ENCODE results near the gene NCKAP5L.

NCKAP5L gene

DNA sequence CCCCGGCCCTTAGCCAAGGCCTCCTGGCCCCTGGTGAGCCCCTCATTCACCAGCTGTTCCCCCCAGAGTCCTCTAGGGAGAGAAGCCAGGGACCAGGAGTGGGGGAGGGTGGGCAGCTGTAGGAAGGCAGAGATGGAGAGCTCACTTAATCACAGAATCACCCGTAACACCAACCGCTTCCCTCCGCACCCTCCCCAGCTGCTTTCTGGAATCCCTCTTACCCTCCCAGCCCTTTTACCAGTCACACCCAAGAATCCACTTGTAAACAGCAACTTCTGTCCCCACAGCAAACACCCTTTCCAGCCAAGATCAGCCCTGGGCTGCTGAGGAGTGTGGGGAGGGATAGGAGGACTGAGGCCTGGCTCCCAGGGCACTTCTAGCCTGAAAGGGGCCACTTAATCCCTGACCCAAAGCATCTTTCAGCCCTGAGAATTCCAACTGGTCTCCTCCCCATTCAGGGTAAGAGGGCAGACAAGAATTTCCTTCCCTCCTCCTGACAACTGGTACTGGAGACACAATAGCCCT, 18.8 kb downstream of the NCKAP5L start:
- Histone ChIP-seq H3K27me3 (no peaks in the 10 kb centered on the region), H3K36me3 (peaks cover 15 to 48% (median 25%) of the 10 kb centered on the region in 11 experiments; a peak in 21 of 22 replicates), H3K4me3 (peak overlapping the region in 7 of 10 experiments; percentile 18 to 47 (median 31); a peak in 10 of 20 replicates), H3K4me1 (peaks cover 53 to 62% (median 57%) of the 10 kb centered on the region in 10 experiments), H3K9ac (peak overlapping the region; percentile 29 to 80 (median 65); a peak in 19 of 22 replicates), H4K20me1 (peaks cover 0 to 85% (median 41%) of the 10 kb centered on the region in 11 experiments; a peak in 16 of 22 replicates), H3K9me3 (replicated peaks in 1 of 11) (no peaks in the 10 kb centered on the region), H3K4me2 (peak overlapping the region; percentile 70 to 97 (median 92)), H3K27ac (peak overlapping the region in 10 of 11 experiments; percentile 28 to 88 (median 76); a peak in 20 of 22 replicates)
- TF ChIP-seq Cebpa-rat (IDR thresholded peaks at IDR 0.05) = no peak

DNA sequence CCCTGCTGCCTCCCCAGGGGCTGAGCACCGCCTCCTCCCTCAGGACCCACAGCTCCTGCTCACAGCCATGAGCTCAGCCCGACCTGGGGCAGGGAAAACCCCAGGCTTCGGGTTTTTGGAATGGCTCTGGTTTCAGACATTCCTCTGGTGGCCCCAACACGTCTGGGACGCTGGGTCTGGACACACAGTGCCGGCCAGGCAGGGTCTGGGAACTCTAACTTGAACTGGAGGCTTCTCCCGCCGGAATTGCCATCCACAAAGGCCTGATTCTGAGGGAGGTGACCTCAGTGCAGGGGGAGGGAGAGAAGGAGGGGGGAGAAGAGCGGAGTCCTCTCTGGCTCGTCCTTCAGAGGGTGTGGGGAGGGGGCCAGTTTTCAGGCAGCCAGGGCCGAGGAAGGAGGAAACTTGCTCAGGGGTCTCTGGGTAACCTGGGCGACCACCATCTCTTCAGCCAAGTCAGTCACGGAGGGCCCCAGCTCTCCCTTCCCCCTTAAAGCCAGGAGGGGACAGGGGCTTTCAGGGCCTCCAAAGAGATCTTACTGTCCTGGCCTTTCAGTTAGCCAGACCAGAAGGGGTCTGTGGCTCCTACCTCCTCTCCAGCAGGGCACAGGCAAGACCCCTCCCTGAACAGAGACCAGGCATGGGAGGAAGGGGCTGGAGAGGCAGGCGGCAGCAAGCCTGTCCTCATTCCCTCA, 19.4 kb downstream of the NCKAP5L start:
- Histone ChIP-seq H3K36me3 (peaks cover 20 to 51% (median 29%) of the 10 kb centered on the region in 11 experiments), H3K27ac (peak overlapping the region in 10 of 11 experiments; percentile 28 to 88 (median 76); a peak in 20 of 22 replicates), H3K27me3 (no peaks in the 10 kb centered on the region), H3K4me3 (peak overlapping the region in 5 of 10 experiments; percentile 1 to 47 (median 32); a peak in 5 of 20 replicates), H3K9ac (peak overlapping the region; percentile 29 to 80 (median 65); a peak in 19 of 22 replicates), H4K20me1 (peaks cover 0 to 91% (median 42%) of the 10 kb centered on the region in 11 experiments; a peak in 16 of 22 replicates), H3K4me1 (peaks cover 55 to 63% (median 59%) of the 10 kb centered on the region in 10 experiments), H3K9me3 (replicated peaks in 1 of 11) (no peaks in the 10 kb centered on the region), H3K4me2 (peak overlapping the region; percentile 70 to 97 (median 92))
- no peak for TF ChIP-seq Cebpa-rat (IDR thresholded peaks at IDR 0.05)

DNA sequence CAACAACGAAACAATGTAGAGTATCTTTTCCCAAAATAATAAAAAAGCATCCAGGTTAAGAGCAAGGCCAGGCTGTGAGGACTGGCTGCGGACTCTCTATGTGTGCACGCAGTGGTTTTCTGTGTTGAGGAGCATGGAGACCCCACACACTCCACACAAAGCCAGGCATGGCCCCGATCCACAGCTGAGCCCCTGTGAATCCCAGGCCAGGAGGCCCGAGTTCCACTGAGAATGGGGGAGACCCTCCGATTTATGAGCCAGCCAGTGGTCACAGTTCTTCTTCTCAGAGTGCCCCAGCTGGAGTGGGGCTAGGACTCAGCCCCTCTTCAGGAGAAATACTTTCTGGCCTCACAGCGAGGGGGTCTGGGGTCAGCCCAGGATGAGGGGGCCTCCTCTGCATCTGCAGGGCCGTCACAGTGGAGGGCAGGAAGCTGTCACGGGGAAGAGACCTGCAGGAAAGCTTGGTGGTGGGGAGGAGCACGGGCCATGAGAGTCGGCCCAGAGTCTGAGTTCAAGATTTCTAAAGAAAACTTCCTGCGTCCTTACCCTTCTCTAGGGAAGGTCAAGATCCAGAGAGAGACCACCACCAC, 20.1 kb downstream of the NCKAP5L start:
- H3K27ac ChIP-seq = peak overlapping the region in 9 of 11 experiments; percentile 58 to 88 (median 76); a peak in 18 of 22 replicates
- TF ChIP-seq Cebpa-rat (IDR thresholded peaks at IDR 0.05) = no peak
- H3K4me1 ChIP-seq = peaks cover 49 to 71% (median 62%) of the 10 kb centered on the region in 10 experiments
- peaks cover 27 to 54% (median 31%) of the 10 kb centered on the region in 11 experiments for H3K36me3 ChIP-seq
- peaks cover 0 to 93% (median 43%) of the 10 kb centered on the region in 11 experiments; a peak in 17 of 22 replicates for H4K20me1 ChIP-seq
- H3K4me2 ChIP-seq = peak overlapping the region; percentile 70 to 97 (median 92)
- peak overlapping the region; percentile 29 to 80 (median 65); a peak in 18 of 22 replicates for H3K9ac ChIP-seq
- H3K9me3 ChIP-seq (replicated peaks in 1 of 11) = no peaks in the 10 kb centered on the region
- no peaks in the 10 kb centered on the region for H3K27me3 ChIP-seq
- H3K4me3 ChIP-seq = peak overlapping the region in 2 of 10 experiments; percentile 10 to 32; a peak in 1 of 20 replicates

DNA sequence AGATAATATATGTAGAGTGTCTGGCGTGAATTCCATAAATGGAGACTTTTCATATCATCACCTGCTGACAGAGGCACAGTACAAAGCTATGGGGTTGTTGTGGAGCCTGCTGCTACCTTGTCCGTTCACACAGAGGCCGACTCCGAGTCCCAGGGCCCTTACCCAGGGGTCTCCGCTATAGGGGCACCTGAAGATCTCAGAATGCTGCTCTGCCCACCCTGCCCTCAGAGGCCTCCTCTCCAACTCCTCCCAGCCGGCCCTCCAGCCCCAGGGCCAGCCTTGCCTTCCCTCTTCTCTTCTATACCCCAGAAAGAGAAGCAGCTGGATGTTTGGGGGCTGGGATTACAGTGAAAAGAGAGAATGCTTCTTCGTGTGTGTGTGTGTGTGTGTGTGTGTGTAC, 21.3 kb downstream of the NCKAP5L start:
- H3K9ac ChIP-seq = peak overlapping the region in 3 of 11 experiments; percentile 6 to 30 (median 14); a peak in 2 of 22 replicates

DNA sequence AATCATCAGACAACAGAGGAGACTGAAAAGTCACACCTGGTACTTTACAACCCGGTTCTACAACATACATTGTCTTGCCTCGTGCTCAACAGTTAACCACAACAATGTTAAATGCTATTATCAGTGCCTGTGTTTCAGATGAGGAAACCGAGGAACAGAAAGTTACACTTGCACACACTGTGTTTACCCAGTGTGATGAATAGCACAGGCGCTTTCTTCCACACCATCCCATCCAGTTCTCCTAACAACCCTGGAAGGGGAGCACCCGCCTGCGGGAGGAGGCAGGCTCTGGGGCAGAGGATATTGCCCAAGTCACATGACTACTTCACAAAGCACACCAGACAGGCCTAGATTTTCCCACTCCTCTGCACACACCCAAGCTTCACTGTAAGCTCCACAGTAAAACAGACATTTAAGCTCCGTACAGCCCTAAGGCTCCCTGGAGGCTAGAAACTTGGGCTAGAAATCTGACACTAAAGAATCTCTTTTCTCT, 21.8 kb downstream of the NCKAP5L start:
- Histone ChIP-seq H3K4me1 (peaks cover 32 to 65% (median 48%) of the 10 kb centered on the region in 10 experiments), H3K36me3 (peaks cover 39 to 71% (median 47%) of the 10 kb centered on the region in 11 experiments), H3K9ac (peak overlapping the region in 1 of 11 experiments; percentile 6; a peak in 1 of 22 replicates), H3K27me3 (no peaks in the 10 kb centered on the region), H3K9me3 (replicated peaks in 1 of 11) (no peaks in the 10 kb centered on the region), H4K20me1 (peaks cover 0 to 96% (median 40%) of the 10 kb centered on the region in 11 experiments; a peak in 17 of 22 replicates), H3K4me3 (no peak overlapping the region), H3K4me2 (no peak overlapping the region), H3K27ac (no peak overlapping the region)
- no peak for TF ChIP-seq Cebpa-rat (IDR thresholded peaks at IDR 0.05)

More for the DNA sequence above, 21.3 kb downstream of the NCKAP5L start:
- Histone ChIP-seq H3K4me2 (0 out of 22 replicates have a peak overlapping the region, but pooled peaks of 1 of the 11 experiments have one; percentile 97), H3K27ac (0 out of 22 replicates have a peak overlapping the region, but pooled peaks of 1 of the 11 experiments have one; percentile 16), H4K20me1 (peaks cover 0 to 96% (median 44%) of the 10 kb centered on the region in 11 experiments; a peak in 17 of 22 replicates), H3K27me3 (no peaks in the 10 kb centered on the region), H3K4me3 (no peak overlapping the region), H3K36me3 (peaks cover 35 to 66% (median 42%) of the 10 kb centered on the region in 11 experiments), H3K4me1 (peaks cover 37 to 65% (median 52%) of the 10 kb centered on the region in 10 experiments), H3K9me3 (replicated peaks in 1 of 11) (no peaks in the 10 kb centered on the region)
- TF ChIP-seq Cebpa-rat (IDR thresholded peaks at IDR 0.05) = no peak

DNA sequence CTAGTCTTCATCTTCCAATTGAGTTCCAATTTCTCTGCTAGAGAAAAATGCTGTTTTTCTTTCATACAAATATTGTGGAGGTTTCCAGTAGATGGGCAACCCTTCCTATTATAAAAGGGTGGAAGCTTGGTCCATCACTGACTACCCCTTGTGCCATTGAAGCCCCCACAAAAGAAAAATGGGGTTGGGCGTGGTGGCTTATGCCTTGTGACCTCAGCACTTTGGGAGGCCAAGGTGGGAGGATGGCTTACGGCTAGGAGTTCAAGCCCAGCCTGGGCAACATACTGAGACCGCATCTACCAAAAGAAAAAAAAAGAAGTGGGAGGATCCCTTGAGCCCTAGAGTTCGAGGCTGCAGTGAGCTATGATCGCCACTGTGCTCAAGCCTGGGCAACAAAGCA, 22.8 kb downstream of the NCKAP5L start:
- Histone ChIP-seq H3K4me1 (peaks cover 23 to 63% (median 44%) of the 10 kb centered on the region in 10 experiments), H4K20me1 (peaks cover 0 to 98% (median 38%) of the 10 kb centered on the region in 11 experiments; a peak in 17 of 22 replicates), H3K4me2 (no peak overlapping the region), H3K27ac (no peak overlapping the region), H3K9me3 (replicated peaks in 1 of 11) (no peaks in the 10 kb centered on the region), H3K4me3 (no peak overlapping the region), H3K36me3 (peaks cover 45 to 81% (median 57%) of the 10 kb centered on the region in 11 experiments), H3K27me3 (no peaks in the 10 kb centered on the region), H3K9ac (no peak overlapping the region)
- no peak for TF ChIP-seq Cebpa-rat (IDR thresholded peaks at IDR 0.05)

DNA sequence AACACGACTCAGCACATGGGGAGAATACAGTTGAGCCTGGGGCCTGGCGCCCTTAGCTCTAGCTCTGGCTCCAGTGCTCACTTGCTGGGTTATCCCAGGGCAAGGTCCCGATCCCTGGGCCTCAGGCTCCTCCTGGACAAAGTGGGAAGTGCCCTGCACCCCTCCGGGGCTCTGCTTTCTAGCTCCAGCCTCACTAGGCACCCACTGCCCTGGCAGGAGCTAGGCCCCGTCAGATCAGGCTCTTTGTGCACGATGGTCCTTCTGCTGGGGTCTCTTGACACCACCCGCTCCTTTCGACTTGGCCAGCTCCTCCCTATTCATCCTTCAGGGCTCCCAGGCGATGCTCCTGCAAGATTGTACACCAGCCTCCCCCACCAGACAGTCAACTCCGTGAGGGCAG, 23.4 kb downstream of the NCKAP5L start:
- no peak for TF ChIP-seq Cebpa-rat (IDR thresholded peaks at IDR 0.05)
- peaks cover 0 to 99% (median 38%) of the 10 kb centered on the region in 11 experiments; a peak in 17 of 22 replicates for H4K20me1 ChIP-seq

DNA sequence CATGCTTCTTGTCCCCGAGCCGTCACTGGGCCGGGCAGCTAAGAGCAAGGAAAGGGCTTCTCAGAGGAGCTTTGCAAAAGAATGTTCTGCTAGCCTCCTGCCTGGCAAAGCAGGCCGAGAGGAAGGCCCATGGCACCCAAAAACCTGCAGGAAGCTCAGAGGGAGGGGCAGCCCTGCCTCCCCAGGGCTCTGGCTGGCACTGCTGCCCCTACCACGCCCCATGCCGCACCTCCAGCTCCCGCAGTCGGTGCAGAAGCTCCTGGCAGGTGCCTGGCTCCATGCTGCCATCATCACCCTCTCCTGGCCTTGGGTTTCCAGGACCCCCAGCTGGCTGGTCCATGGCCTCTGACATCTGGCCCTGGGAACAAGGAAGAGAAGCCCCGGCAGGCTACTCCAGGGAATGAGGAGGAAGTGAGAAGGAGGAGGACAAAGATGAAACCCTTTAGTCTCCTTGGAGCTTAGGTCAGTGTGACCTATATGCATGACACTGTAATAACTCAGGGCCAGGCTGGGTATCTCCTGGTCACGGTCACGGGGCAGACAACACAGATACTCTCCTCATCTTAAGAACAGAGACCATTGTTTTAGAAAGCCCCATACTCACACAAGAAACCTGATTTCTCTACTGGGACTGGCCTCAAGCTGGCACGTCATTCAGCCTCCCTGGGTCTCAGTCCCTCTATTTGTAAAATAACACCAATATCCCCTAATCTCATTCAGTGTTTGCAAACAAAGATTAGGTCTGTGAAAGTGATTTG, 24.3 kb downstream of the NCKAP5L start:
- peaks cover 46 to 96% (median 72%) of the 10 kb centered on the region in 11 experiments for H3K36me3 ChIP-seq
- peaks cover 7 to 50% (median 33%) of the 10 kb centered on the region in 10 experiments for H3K4me1 ChIP-seq
- TF ChIP-seq Cebpa-rat (IDR thresholded peaks at IDR 0.05) = no peak
- no peak overlapping the region for H3K27ac ChIP-seq
- peak overlapping the region in 3 of 11 experiments; percentile 12 to 22 (median 18); a peak in 2 of 22 replicates for H3K4me2 ChIP-seq
- no peak overlapping the region for H3K9ac ChIP-seq
- no peaks in the 10 kb centered on the region for H3K9me3 ChIP-seq (replicated peaks in 1 of 11)
- peaks cover 0 to 98% (median 38%) of the 10 kb centered on the region in 11 experiments; a peak in 17 of 22 replicates for H4K20me1 ChIP-seq
- no peaks in the 10 kb centered on the region for H3K27me3 ChIP-seq
- no peak overlapping the region for H3K4me3 ChIP-seq

More for the DNA sequence above, 23.4 kb downstream of the NCKAP5L start:
- Histone ChIP-seq H3K36me3 (peaks cover 46 to 87% (median 63%) of the 10 kb centered on the region in 11 experiments), H3K4me2 (no peak overlapping the region), H3K27me3 (no peaks in the 10 kb centered on the region), H3K9me3 (replicated peaks in 1 of 11) (no peaks in the 10 kb centered on the region), H3K9ac (no peak overlapping the region), H3K4me3 (no peak overlapping the region), H3K27ac (no peak overlapping the region), H3K4me1 (peaks cover 17 to 57% (median 38%) of the 10 kb centered on the region in 10 experiments)
